Measurements from ENCODE around the gene PLEKHA6. TPM values are rescaled to one million over a fixed set of nuclear protein-coding genes. Genes with fewer than 3 reads are reported as not detected.
"Not testable (repeated sequence)": the region's sequence is repeated elsewhere in the genome, so short reads cannot be mapped to it uniquely, and the experiment has no call there.

Gene PLEKHA6
- total RNA-seq, 2 experiments from 2014 or later, result not detected

- DNase-seq, result no peak
- Mint-ChIP-seq H3K4me3 (no peak overlapping the region), H3K36me3 (ENCODE audit: low read depth) (no peaks in the 10 kb centered on the region), H3K27me3 (no peaks in the 10 kb centered on the region), H3K4me1 (peaks cover 5% of the 10 kb centered on the region), H3K9me3 (no peaks in the 10 kb centered on the region), H3K27ac (no peak overlapping the region)
- ChIA-PET POLR2A (no interaction called here), CTCF (interaction anchor here (0.6 kb wide), 1 partner anchor 78 kb away, joined by 4 read pairs; no protein-coding TSS in a partner anchor)
These were observed 37.3 kb downstream of the PLEKHA6 start for GRCh38 chr1:204322339-204322868.

GRCh38 chr1:204321665-204322064 lies 38.1 kb downstream of the PLEKHA6 start:
- Mint-ChIP-seq H3K9me3 (no peaks in the 10 kb centered on the region), H3K4me3 (no peak overlapping the region), H3K4me1 (peaks cover 5% of the 10 kb centered on the region), H3K36me3 (ENCODE audit: low read depth) (no peaks in the 10 kb centered on the region), H3K27me3 (no peaks in the 10 kb centered on the region), H3K27ac (no peak overlapping the region)
- ChIA-PET CTCF (interaction anchor here (1.3 kb wide), 1 partner anchor 48 kb away, joined by 3 read pairs; no protein-coding TSS in a partner anchor), POLR2A (no interaction called here)
- no peak for DNase-seq

- H3K9me3 Mint-ChIP-seq, result no peaks in the 10 kb centered on the region
- no peak for DNase-seq
- no peaks in the 10 kb centered on the region for H3K36me3 Mint-ChIP-seq (ENCODE audit: low read depth)
- no peak overlapping the region for H3K27ac Mint-ChIP-seq
- no peaks in the 10 kb centered on the region for H3K27me3 Mint-ChIP-seq
- ChIA-PET POLR2A (no interaction called here), CTCF (interaction anchor here (1.3 kb wide), 1 partner anchor 49 kb away, joined by 3 read pairs; no protein-coding TSS in a partner anchor)
- H3K4me3 Mint-ChIP-seq, result no peak overlapping the region
- peaks cover 5% of the 10 kb centered on the region for H3K4me1 Mint-ChIP-seq
These were observed 38.7 kb downstream of the PLEKHA6 start for GRCh38 chr1:204321051-204321450.

- Mint-ChIP-seq H3K27me3 (peaks cover 2% of the 10 kb centered on the region), H3K36me3 (ENCODE audit: low read depth) (no peaks in the 10 kb centered on the region), H3K27ac (no peak overlapping the region), H3K9me3 (no peaks in the 10 kb centered on the region), H3K4me3 (no peak overlapping the region), H3K4me1 (peaks cover 5% of the 10 kb centered on the region)
- no peak for DNase-seq
- POLR2A ChIA-PET, result no interaction called here
- CTCF ChIA-PET, result interaction anchor here (0.9 to 1.3 kb wide), 3 partner anchors 13 to 95 kb away, joined by 3 to 4 read pairs (median 3); no protein-coding TSS in a partner anchor
These were observed 39.3 kb downstream of the PLEKHA6 start for GRCh38 chr1:204320382-204320804.

GRCh38 chr1:204319462-204319861 lies 40.3 kb downstream of the PLEKHA6 start:
- peaks cover 2% of the 10 kb centered on the region for H3K27me3 Mint-ChIP-seq
- CTCF ChIA-PET, result interaction anchor here (0.9 to 1.0 kb wide), 2 partner anchors 42 to 96 kb away, joined by 3 read pairs; no protein-coding TSS in a partner anchor
- H3K9me3 Mint-ChIP-seq, result no peaks in the 10 kb centered on the region
- no peak for DNase-seq
- H3K4me3 Mint-ChIP-seq, result no peak overlapping the region
- H3K27ac Mint-ChIP-seq, result no peak overlapping the region
- POLR2A ChIA-PET, result no interaction called here
- peaks cover 5% of the 10 kb centered on the region for H3K4me1 Mint-ChIP-seq
- no peaks in the 10 kb centered on the region for H3K36me3 Mint-ChIP-seq (ENCODE audit: low read depth)

GRCh38 chr1:204319027-204319426 lies 40.7 kb downstream of the PLEKHA6 start:
- Mint-ChIP-seq H3K4me3 (no peak overlapping the region), H3K27me3 (peaks cover 2% of the 10 kb centered on the region), H3K27ac (no peak overlapping the region), H3K36me3 (ENCODE audit: low read depth) (no peaks in the 10 kb centered on the region), H3K9me3 (no peaks in the 10 kb centered on the region), H3K4me1 (peaks cover 3% of the 10 kb centered on the region)
- DNase-seq, result no peak
- ChIA-PET CTCF (interaction anchor here (0.9 to 1.0 kb wide), 2 partner anchors 42 to 97 kb away, joined by 3 read pairs; no protein-coding TSS in a partner anchor), POLR2A (interaction anchor here (0.7 kb wide), 1 partner anchor 910 kb away, joined by 3 read pairs; no protein-coding TSS in a partner anchor)

GRCh38 chr1:204318324-204318723 lies 41.4 kb downstream of the PLEKHA6 start:
- Mint-ChIP-seq H3K4me3 (no peak overlapping the region), H3K27me3 (peaks cover 2% of the 10 kb centered on the region), H3K27ac (no peak overlapping the region), H3K4me1 (no peaks in the 10 kb centered on the region), H3K9me3 (no peaks in the 10 kb centered on the region), H3K36me3 (ENCODE audit: low read depth) (no peaks in the 10 kb centered on the region)
- no peak for DNase-seq
- POLR2A ChIA-PET, result no interaction called here
- CTCF ChIA-PET, result interaction anchor here (0.9 kb wide), 1 partner anchor 41 kb away, joined by 3 read pairs; no protein-coding TSS in a partner anchor

- Mint-ChIP-seq H3K27ac (no peak overlapping the region), H3K9me3 (no peaks in the 10 kb centered on the region), H3K27me3 (peaks cover 2% of the 10 kb centered on the region), H3K36me3 (ENCODE audit: low read depth) (no peaks in the 10 kb centered on the region), H3K4me1 (no peaks in the 10 kb centered on the region), H3K4me3 (no peak overlapping the region)
- DNase-seq, result no peak
- CTCF ChIA-PET, result interaction anchor here (0.6 to 1.4 kb wide), 2 partner anchors 26 to 206 kb away, joined by 3 to 4 read pairs; no protein-coding TSS in a partner anchor
- POLR2A ChIA-PET, result no interaction called here
These were observed 42.6 kb downstream of the PLEKHA6 start for GRCh38 chr1:204317170-204317569.

GRCh38 chr1:204316164-204316563 lies 43.6 kb downstream of the PLEKHA6 start:
- no peaks in the 10 kb centered on the region for H3K36me3 Mint-ChIP-seq (ENCODE audit: low read depth)
- H3K4me1 Mint-ChIP-seq, result no peaks in the 10 kb centered on the region
- peaks cover 2% of the 10 kb centered on the region for H3K27me3 Mint-ChIP-seq
- H3K27ac Mint-ChIP-seq, result no peak overlapping the region
- H3K9me3 Mint-ChIP-seq, result no peaks in the 10 kb centered on the region
- DNase-seq, result no peak
- CTCF ChIA-PET, result interaction anchor here (0.5 to 1.4 kb wide), 3 partner anchors 26 to 283 kb away, joined by 3 to 4 read pairs (median 3); no protein-coding TSS in a partner anchor
- no peak overlapping the region for H3K4me3 Mint-ChIP-seq
- POLR2A ChIA-PET, result no interaction called here

- DNase-seq, result no peak
- Mint-ChIP-seq H3K27me3 (peaks cover 2% of the 10 kb centered on the region), H3K9me3 (no peaks in the 10 kb centered on the region), H3K4me3 (no peak overlapping the region), H3K4me1 (no peaks in the 10 kb centered on the region), H3K36me3 (ENCODE audit: low read depth) (no peaks in the 10 kb centered on the region), H3K27ac (no peak overlapping the region)
- CTCF ChIA-PET, result no interaction called here
- POLR2A ChIA-PET, result no interaction called here
These were observed 44.7 kb downstream of the PLEKHA6 start for GRCh38 chr1:204314893-204315658.

GRCh38 chr1:204314171-204314892 lies 45.4 kb downstream of the PLEKHA6 start:
- Mint-ChIP-seq H3K4me3 (no peak overlapping the region), H3K27ac (no peak overlapping the region), H3K4me1 (no peaks in the 10 kb centered on the region), H3K27me3 (peaks cover 2% of the 10 kb centered on the region), H3K36me3 (ENCODE audit: low read depth) (no peaks in the 10 kb centered on the region), H3K9me3 (no peaks in the 10 kb centered on the region)
- ChIA-PET POLR2A (no interaction called here), CTCF (interaction anchor here (0.6 to 2.0 kb wide), 2 partner anchors 11 to 1111 kb away, joined by 3 to 4 read pairs; no protein-coding TSS in a partner anchor)
- no peak for DNase-seq

GRCh38 chr1:204313675-204314074 lies 46.1 kb downstream of the PLEKHA6 start:
- POLR2A ChIA-PET, result no interaction called here
- DNase-seq, result no peak
- no peak overlapping the region for H3K4me3 Mint-ChIP-seq
- CTCF ChIA-PET, result interaction anchor here (0.6 to 2.0 kb wide), 3 partner anchors 12 to 1110 kb away, joined by 3 to 4 read pairs (median 3); no protein-coding TSS in a partner anchor
- H3K9me3 Mint-ChIP-seq, result no peaks in the 10 kb centered on the region
- no peaks in the 10 kb centered on the region for H3K4me1 Mint-ChIP-seq
- H3K27me3 Mint-ChIP-seq, result peaks cover 2% of the 10 kb centered on the region
- no peak overlapping the region for H3K27ac Mint-ChIP-seq
- H3K36me3 Mint-ChIP-seq (ENCODE audit: low read depth), result no peaks in the 10 kb centered on the region

- CTCF ChIA-PET; H3K36me3 Mint-ChIP-seq (ENCODE audit: low read depth); H3K27me3 Mint-ChIP-seq: not testable (repeated sequence)
These were observed 48.8 kb downstream of the PLEKHA6 start for GRCh38 chr1:204310970-204311369.

More at GRCh38 chr1:204310970-204311369, 48.8 kb downstream of the PLEKHA6 start:
- H3K4me3 Mint-ChIP-seq, DNase-seq, H3K4me1 Mint-ChIP-seq, POLR2A ChIA-PET, H3K9me3 Mint-ChIP-seq, H3K27ac Mint-ChIP-seq: not testable (repeated sequence)

Data from activated CD4-positive, alpha-beta T cell treated with anti-CD3 and anti-CD28 coated beads, Interleukin-2, amount 10 ng/mL, durations not matched to agents 7 days and 5 days (primary cell).